NCI-H2171 treated with DMSO at 0.1 percent for 48 hours (cell line): Measurements from ENCODE around the gene LPIN3.
A peak's percentile ranks its signal among the peaks of the same experiment; 100 is the strongest.

Experiments
- DNase-seq: peaks from one replicate; lab custom pipeline; 2025; lab: John Stamatoyannopoulos, UW

LPIN3 gene

GRCh38 chr20:41366546-41367392 is 26.1 kb downstream of the LPIN3 start, which contains the start of gene EMILIN3:
TSS of gene EMILIN3 (minus strand) at chr20:41366818. CDS start at chr20:41366634, 184 bp downstream.
- DNase-seq: peak; percentile 9

GRCh38 chr20:41367393-41367695 is 26.7 kb downstream of the LPIN3 start:
- DNase-seq: no peak

DNA sequence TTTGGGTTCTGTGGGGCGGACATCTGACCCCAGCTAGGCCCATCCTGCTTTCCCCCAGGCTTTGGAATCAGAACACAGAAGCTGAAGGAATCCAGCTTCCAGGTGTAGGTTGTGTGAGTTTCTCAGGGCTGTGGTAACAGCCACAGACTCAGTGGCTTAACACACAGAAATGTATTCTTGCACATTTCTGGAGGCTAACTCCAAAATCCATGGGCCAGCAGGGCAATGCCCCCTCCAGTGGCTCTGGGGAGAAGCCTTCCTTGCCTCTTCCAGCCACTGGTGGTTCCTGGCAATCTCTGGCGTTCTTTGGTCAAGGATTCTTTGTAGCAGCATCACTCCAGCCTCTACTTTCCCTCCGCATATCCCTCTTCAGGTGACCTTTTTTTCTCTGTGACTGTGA is 27.3 kb downstream of the LPIN3 start:
- no peak for DNase-seq

DNA sequence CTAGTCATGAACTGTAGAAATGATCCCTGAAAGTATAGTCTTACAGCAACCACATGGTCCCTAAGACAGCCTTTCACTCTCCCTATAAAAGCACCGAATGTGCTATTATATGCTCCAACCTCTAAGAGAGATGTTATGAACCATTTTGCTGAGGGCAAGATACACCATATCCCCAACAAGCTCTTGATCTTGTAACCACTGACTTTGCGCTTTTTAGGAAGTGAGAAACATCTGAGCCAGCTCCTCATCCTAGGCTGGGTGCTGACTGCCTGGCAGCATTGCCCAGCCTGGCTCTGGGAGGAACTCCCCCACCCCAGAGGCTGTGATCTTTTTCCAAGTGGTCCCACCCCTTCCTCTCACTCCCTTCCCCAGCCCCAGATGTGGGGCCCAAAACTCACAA is 29.1 kb downstream of the LPIN3 start:
- no peak for DNase-seq

DNA sequence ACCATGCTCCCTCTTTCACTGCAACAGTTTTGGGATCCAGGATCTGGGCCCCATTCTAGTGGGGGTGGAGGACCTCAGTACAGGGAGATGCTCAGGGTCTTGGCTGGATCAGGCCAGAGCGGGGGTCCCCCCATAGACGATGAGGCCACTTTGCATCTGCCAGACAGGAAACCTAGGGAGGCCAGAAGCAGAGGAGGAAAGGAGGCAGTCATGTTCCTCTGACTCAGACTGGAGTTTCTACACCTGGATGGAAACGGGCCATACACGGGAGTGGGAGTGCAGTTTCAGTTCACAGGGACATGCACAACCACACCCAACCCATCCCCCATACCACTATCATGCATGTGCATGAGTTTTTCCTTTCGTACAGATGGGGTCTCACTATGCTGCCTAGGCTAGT is 29.6 kb downstream of the LPIN3 start:
- DNase-seq: no peak

DNA sequence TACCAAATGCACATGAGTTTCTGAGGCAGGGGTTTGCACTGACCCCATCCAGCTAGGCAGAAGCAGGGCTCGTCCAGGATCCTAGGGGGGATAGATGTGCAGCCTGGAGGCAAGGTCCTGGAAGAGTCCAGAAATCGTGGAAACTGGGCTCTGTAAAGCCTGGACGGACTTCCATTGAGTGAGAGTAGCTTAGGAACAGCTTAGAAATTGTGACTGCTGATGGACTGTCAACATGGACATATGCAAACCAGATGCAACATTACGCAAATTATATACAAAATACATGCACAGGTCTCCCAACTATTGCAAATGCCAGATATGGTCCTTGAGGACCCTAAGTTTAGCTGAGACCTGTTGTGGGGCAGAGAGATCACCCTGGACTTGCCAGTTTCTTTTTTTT is 30.8 kb downstream of the LPIN3 start:
- no peak for DNase-seq

- no peak for DNase-seq
Observed at GRCh38 chr20:41373251-41373783, 32.7 kb downstream of the LPIN3 start.

GRCh38 chr20:41373931-41374920 is 33.6 kb downstream of the LPIN3 start:
- no peak for DNase-seq

DNA sequence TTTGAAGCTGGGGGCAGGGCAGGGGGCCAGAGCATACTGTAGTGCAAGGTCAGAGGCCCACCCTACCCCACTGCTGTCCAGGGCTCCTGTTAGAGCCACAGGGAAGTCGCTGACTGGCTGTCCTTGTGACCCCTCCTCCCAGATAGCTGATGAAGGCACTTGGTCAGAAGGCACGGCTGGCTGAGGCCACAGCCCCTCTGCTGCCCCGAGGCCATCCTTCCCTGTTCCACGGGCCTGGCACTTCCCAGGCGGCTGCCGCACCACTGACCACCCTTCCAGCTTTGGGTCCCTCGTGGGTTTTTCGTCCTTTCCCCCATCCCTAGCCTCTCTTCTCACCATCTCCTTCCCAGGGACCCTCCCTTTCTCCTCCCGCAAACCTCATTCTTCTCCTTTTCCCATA is 35.2 kb downstream of the LPIN3 start:
- DNase-seq: no peak

DNA sequence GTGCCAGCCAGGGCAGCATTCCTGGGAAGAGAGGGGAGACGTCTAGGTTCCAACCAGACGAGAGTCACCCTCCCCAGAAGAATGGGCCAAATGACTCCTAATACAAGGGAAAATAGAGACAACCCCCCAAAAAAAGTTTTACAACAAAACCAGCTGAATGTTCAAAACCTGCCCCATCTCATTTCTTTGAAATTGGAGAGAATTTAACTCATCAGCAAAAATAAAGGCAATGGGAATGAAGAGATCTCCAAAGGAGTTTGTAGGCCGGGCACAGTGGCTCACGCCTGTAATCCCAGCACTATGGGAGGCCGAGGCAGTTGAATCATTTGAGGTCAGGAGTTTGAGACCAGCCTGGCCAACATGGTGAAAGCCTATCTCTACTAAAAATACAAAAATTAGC is 35.7 kb downstream of the LPIN3 start:
- no peak for DNase-seq

DNA sequence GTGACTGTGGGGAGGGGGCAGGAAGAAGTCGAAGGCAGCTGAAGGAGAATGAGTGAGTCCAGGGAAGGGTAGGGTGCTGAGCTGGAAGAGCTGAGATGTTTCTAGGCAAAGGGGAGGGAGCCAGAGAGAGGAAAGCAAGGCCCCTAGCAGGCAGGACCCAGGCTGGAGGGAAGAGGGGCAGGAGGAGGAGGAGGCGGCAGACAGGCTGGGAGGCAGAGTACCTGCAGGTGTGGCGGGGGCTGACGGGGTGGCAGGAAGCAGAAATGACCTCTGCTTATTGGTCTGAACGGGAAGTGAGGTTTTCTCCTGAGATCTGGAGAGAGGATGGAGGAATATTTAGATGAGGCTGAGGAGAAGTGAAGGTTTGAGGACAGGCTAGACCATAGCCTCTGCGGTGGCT is 36.7 kb downstream of the LPIN3 start:
- no peak for DNase-seq

DNA sequence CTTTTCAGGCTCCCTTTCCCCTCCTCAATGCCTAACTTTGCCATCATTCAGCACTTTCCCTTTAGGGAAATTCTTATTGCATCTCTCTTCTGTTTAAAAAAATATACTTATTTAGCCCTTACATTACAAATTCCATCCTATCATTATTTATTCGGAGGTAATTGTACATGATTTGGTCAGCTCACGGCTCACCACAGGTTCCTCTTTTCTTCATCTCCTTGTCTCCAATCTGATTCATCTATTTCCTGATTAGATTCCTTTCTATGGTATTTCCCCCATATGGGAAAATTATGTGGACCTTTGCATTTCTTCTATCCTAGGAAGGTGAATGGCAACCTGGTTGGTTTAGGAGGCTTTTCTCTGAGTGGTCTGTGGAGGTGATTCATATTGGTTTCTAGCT is 38.9 kb downstream of the LPIN3 start:
- no peak for DNase-seq

- DNase-seq: no peak
Observed at GRCh38 chr20:41380551-41381193, 40.1 kb downstream of the LPIN3 start.

GRCh38 chr20:41382791-41383305 is 42.2 kb downstream of the LPIN3 start:
- no peak for DNase-seq

DNA sequence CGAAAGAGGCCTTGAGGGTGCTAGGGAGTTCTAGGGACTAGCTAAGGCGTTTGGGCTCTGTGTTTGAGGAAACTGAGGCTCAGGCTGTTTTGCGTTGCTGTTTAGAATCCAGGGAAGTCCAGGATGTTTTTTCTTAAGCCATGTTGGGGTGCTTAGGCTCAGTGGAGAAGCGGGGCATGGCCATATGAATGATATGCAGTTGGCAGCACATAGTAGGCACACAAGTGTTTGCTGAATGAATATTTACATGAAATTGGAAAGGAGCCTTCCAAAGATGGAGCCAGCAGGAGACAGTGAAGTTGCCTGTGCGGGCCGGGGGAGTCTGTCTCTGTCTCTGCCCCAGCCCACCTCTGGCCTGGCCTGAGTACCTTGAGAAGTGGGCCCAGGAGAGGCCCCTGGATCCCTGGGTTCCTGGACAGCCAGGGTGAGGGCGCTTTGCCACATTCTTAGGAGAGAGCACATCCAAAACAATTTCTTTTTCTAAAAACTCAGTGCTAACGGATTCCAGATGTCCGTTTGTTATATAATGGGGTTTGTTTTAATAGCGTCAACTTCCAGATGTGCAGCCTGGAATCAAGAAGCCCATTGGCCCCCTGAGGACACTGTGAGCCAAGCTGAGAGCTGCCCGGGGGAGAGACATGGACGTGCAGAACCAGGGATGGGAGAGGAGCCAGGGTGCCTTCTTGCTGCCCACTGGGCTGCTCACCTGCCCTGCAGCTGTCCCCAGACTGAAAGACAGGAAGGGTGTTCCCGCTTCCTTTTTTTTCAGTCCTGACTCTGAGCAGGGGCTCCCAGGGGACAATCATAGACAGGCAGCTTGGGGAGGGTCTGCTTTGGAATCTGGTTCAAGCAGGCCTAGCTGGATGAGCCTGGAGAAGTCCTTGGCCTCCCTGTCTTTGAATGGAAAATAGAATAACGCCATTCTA is 46.1 kb downstream of the LPIN3 start:
- no peak for DNase-seq

DNA sequence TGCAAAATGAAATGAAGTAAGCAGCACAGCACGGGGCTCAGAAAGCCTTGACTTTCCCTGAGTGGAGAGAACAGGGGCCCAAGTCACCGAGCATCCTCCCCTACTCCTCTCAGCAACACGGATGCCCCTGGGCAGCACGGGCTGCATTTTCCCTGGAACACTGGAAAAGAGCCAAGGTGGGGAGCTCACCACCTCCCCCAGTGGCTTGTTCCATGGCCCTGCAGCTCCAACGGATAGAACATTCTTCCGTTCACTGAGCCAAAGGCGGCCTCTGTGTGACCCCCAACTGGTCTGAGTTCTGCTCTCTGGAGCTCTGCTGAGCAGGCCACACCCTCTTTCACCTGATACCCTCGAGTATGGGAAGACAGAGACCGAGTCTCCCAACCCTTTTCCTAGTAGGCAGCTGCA is 46.8 kb downstream of the LPIN3 start:
- peak; percentile 9 for DNase-seq

DNA sequence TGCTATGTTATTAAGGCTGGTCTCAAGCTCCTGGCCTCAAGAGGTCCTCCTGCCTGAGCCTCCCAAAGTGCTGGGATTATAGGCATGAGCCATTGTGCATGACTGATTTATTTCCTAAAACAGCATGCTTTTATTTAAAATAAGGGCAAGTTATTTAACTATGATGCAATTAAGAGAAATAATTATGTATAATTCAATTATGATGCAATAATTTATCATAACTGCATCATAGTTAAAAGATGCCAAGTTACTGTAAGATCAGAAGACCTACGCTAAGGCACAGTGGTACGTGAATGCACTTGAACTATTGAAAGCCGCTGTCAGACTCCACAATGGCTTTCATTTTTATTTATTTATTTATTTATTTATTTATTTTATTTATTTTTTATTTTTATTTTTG is 50.3 kb downstream of the LPIN3 start:
- no peak for DNase-seq

- DNase-seq: no peak
Observed at GRCh38 chr20:41391587-41392001, 51.0 kb downstream of the LPIN3 start.

DNA sequence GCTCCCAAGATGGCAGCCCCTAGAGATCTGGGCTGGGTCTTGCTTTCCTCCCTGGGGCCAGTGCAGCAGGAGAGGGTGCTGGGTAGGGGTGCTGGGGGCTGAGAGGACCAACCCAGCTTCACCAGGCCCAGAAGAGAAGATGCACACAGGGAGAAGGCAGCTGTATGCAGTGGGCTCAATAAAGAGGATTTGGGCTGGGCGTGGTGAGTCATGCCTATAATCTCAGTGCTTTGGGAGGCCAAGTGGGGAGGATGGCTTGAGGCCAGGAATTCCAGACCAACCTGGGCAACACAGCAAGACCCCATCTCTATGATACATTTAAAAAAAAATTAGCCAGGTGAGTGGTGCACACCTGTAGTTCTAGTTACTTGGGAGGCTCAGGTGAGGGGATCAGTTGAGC is 51.7 kb downstream of the LPIN3 start:
- no peak for DNase-seq

DNA sequence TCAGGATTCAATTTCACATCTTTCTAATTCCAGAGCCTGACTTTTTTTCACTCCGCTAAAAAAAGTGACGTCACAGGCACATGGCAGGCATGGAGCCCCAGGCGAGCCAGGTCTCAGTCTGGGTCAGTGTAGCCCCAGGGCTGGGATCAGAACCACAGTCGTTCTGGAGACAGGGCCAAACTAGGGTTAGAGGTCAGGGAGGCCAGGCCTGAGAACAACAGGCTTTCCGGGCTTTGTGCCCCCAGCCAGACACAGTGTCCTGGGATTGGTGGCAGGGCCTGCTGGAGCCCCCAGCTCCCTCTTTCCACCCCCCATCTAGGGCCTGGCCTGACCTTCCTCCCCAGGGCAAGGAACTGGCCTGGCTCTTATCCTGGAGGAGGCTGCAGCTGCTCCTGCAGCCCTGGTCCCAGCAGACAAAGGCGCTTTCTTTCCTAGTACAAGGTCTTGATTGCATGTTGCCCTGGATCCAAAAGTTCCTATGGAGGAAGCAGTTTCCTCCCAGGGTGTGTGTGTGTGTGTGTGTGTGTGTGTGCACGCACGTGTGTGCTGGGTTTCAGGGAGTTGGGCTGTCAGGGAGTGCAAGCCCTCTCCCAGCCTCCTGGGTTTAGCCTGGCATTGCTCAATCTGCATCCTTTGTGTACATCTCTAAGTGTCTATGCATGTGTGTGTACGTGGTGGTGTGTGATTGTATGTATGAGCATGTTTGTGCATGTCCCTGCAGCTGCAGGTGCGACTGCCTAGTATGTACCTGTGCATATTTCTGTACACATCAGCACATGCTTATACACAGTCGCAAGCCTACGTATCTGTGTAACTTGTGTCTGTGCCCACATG is 52.5 kb downstream of the LPIN3 start:
- DNase-seq: no peak
